Measurements from ENCODE around the gene ARPC5. TPM values are rescaled to one million over a fixed set of nuclear protein-coding genes. Genes with fewer than 3 reads are reported as not detected.

ARPC5 gene
- total RNA-seq, 1 experiment from 2014 or later = 148 TPM

DNA sequence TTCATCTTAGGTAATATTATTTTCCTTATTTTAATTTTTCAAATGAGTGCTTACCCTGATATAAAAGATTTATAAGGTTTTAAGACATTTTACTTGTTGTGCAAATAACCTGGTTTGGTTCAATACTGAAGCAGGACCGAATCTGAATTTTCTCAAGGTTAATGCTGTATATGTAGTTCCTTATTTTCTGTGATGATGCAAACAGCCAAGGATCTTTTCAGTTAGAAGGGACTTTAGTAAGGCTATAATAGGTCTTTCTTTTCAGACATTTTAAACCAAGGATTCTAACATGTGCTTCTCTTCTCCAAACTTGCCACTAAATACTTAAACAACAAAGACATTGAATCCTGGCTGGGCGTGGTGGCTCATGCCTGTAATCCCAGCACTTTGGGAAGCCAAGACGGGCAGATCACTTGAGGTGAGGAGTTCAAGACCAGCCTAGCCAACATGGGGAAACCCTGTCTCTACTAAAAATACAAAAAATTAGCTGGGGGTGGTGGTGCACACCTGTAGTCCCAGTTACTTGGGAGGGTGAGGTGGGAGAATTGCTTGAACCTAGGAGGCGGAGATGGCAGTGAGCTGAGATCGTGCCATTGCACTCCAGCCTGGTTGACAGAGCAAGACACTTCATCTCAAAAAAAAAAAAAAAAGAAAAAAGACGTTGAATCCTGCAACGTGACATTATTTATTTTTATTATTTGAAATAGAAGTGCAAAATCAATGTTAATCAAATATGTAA lies 3.2 kb upstream of the ARPC5 start:
- H3K27ac Mint-ChIP-seq (ENCODE audit: unreplicated experiment) = no peak overlapping the region
- peaks cover 12% of the 10 kb centered on the region for H3K4me1 Mint-ChIP-seq (ENCODE audit: low read depth, unreplicated experiment)
- intact Hi-C loops (cut with micrococcal nuclease; ENCODE audit: unreplicated experiment) = no loop called here
- no TSS peak for BruUV-seq (replicated peaks)
- CTCF ChIA-PET = no interaction called here
- no peaks in the 10 kb centered on the region for H3K9me3 Mint-ChIP-seq (ENCODE audit: low read depth, unreplicated experiment)
- H3K4me3 Mint-ChIP-seq (ENCODE audit: low read depth, unreplicated experiment) = no peak overlapping the region
- H3K36me3 Mint-ChIP-seq (ENCODE audit: insufficient read depth, unreplicated experiment) = peaks cover 28% of the 10 kb centered on the region
- DNase-seq = no peak
- TF ChIP-seq CTCF (IDR thresholded peaks at IDR 0.05; ENCODE audit: unreplicated experiment) = no peak
- H3K27me3 Mint-ChIP-seq (ENCODE audit: unreplicated experiment) = peaks cover 10% of the 10 kb centered on the region

GRCh38 chr1:183636783-183637182 lies 1.2 kb upstream of the ARPC5 start:
- Mint-ChIP-seq H3K36me3 (ENCODE audit: insufficient read depth, unreplicated experiment) (peaks cover 38% of the 10 kb centered on the region), H3K27me3 (ENCODE audit: unreplicated experiment) (peaks cover 10% of the 10 kb centered on the region), H3K4me1 (ENCODE audit: low read depth, unreplicated experiment) (peaks cover 15% of the 10 kb centered on the region), H3K4me3 (ENCODE audit: low read depth, unreplicated experiment) (peak overlapping the region; percentile 95), H3K27ac (ENCODE audit: unreplicated experiment) (peak overlapping the region; percentile 94), H3K9me3 (ENCODE audit: low read depth, unreplicated experiment) (no peaks in the 10 kb centered on the region)
- DNase-seq = no peak
- CTCF ChIA-PET = no interaction called here
- BruUV-seq (replicated peaks) = TSS peak; percentile 28
- intact Hi-C loops (cut with micrococcal nuclease; ENCODE audit: unreplicated experiment) = no loop called here
- TF ChIP-seq CTCF (IDR thresholded peaks at IDR 0.05; ENCODE audit: unreplicated experiment) = no peak

DNA sequence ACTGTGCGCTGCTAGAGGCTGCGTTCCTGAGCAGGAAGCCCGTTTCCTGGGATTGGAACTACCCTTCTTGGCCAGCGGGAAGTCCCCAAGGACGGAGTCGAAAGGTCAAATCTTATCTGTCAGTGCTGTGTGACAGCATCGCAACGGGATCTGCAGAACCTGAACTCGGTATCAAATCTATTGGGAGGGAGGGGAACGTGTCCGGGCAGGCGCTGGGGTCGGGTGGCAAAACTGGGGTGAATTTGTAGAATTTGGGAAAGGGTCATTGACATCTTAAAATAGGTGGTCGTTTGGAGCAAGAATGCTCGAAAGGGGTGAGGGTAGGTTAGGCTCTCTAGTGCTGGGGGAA lies 725 bp upstream of the ARPC5 start:
- Mint-ChIP-seq H3K27me3 (ENCODE audit: unreplicated experiment) (peaks cover 10% of the 10 kb centered on the region), H3K9me3 (ENCODE audit: low read depth, unreplicated experiment) (no peaks in the 10 kb centered on the region), H3K4me1 (ENCODE audit: low read depth, unreplicated experiment) (peaks cover 17% of the 10 kb centered on the region), H3K27ac (ENCODE audit: unreplicated experiment) (peak overlapping the region; percentile 94), H3K36me3 (ENCODE audit: insufficient read depth, unreplicated experiment) (peaks cover 38% of the 10 kb centered on the region), H3K4me3 (ENCODE audit: low read depth, unreplicated experiment) (peak overlapping the region; percentile 95)
- CTCF ChIA-PET = interaction anchor here (0.5 to 1.1 kb wide), 3 partner anchors 19 to 279 kb away, joined by 4 to 5 read pairs (median 4); no protein-coding TSS in a partner anchor
- DNase-seq = no peak
- intact Hi-C loops (cut with micrococcal nuclease; ENCODE audit: unreplicated experiment) = no loop called here
- BruUV-seq (replicated peaks) = no TSS peak
- TF ChIP-seq CTCF (IDR thresholded peaks at IDR 0.05; ENCODE audit: unreplicated experiment) = no peak

DNA sequence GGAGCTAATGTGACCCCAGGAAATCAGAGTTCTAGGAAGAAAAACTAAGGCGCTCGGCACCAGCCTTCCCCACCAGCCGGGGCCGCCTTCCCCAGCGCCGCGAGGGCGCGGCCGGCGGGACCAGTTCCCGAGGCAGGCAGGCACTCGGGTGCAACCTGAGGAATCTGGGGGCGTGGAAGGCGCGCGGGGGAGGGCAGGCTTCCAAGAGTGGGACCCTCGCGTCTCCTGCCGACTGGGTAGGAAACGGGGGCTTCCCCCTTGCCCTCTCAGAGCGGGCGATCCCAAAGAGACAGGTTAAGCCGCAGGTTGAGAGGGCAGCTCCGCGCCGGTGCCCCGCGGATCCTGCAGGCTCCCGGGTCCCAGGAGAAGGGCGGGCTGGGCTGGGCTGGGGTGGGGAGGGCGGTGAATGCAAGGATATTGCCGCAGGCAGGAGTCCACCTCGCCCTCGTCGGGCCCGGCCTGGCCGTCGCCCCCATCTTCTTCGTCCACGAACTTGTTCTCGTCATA lies 431 bp downstream of the ARPC5 start:
- H3K9me3 Mint-ChIP-seq (ENCODE audit: low read depth, unreplicated experiment) = no peaks in the 10 kb centered on the region
- peaks cover 28% of the 10 kb centered on the region for H3K4me1 Mint-ChIP-seq (ENCODE audit: low read depth, unreplicated experiment)
- BruUV-seq (replicated peaks) = no TSS peak
- peaks cover 46% of the 10 kb centered on the region for H3K36me3 Mint-ChIP-seq (ENCODE audit: insufficient read depth, unreplicated experiment)
- intact Hi-C loops (cut with micrococcal nuclease; ENCODE audit: unreplicated experiment) = no loop called here
- H3K4me3 Mint-ChIP-seq (ENCODE audit: low read depth, unreplicated experiment) = peak overlapping the region; percentile 95
- H3K27me3 Mint-ChIP-seq (ENCODE audit: unreplicated experiment) = peaks cover 10% of the 10 kb centered on the region
- TF ChIP-seq CTCF (IDR thresholded peaks at IDR 0.05; ENCODE audit: unreplicated experiment) = no peak
- DNase-seq = peak; percentile 48
- H3K27ac Mint-ChIP-seq (ENCODE audit: unreplicated experiment) = peak overlapping the region; percentile 94
- CTCF ChIA-PET = interaction anchor here (0.6 to 1.1 kb wide), 3 partner anchors 20 to 401 kb away, joined by 3 to 5 read pairs (median 4); no protein-coding TSS in a partner anchor
